ENCODE measurements around the gene PITPNM3. TPM values are rescaled to one million over a fixed set of nuclear protein-coding genes. Genes with fewer than 3 reads are reported as not detected.

PITPNM3 gene
- total RNA-seq, 2 experiments from 2014 or later: 0.53 to 0.63 TPM

DNA sequence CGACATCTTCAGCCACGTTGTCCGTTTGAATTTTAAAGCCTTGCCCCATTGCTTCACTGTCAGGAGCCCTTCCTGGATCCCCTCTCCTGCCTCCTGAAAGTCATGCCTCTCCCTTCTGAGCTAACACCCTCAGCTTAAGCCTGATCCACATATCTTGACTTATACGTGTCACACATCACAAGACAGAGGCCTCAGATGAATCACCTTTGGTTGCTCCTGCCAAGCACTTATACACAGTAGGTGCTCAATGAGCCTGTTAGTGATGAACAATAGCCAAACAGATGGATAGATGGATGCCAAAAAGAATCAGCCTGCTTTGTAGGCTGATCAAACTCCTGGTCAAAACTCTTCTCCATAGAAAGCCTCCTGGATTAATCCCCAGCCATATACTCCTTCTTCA, 31.8 kb downstream of the PITPNM3 start:
- Mint-ChIP-seq H3K4me3 (no peak overlapping the region), H3K27ac (no peak overlapping the region), H3K9me3 (no peaks in the 10 kb centered on the region), H3K36me3 (ENCODE audit: low read depth) (no peaks in the 10 kb centered on the region), H3K4me1 (no peaks in the 10 kb centered on the region), H3K27me3 (peaks cover 2% of the 10 kb centered on the region)
- ChIA-PET CTCF (no interaction called here), POLR2A (no interaction called here)
- DNase-seq: no peak

- POLR2A ChIA-PET: no interaction called here
- no peaks in the 10 kb centered on the region for H3K36me3 Mint-ChIP-seq (ENCODE audit: low read depth)
- CTCF ChIA-PET: no interaction called here
- no peak overlapping the region for H3K4me3 Mint-ChIP-seq
- H3K9me3 Mint-ChIP-seq: no peaks in the 10 kb centered on the region
- H3K27me3 Mint-ChIP-seq: peaks cover 2% of the 10 kb centered on the region
- H3K4me1 Mint-ChIP-seq: no peaks in the 10 kb centered on the region
- H3K27ac Mint-ChIP-seq: no peak overlapping the region
- DNase-seq: no peak
Observed at GRCh38 chr17:6523809-6524355, 32.5 kb downstream of the PITPNM3 start.

DNA sequence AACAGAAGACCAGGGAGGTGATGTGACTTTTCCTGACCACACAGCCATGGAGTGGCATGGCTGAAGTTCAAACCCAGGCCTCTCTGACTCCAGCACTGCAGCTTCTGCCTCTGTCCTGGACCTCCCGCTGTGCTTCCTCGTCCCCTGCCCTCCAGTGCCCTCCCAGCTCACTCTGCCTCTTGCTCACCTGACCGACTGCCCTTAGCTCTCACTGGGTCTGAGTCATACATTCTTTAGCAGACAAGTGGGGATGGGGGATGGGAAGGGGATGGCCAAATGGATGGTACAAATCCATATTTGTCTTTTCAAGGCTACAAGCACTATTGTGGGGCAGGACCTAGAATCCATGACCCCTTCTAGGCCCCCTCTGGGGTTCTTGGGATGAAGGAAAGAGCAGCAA, 33.0 kb downstream of the PITPNM3 start:
- no peak for DNase-seq
- Mint-ChIP-seq H3K36me3 (ENCODE audit: low read depth) (no peaks in the 10 kb centered on the region), H3K27me3 (peaks cover 2% of the 10 kb centered on the region), H3K4me3 (no peak overlapping the region), H3K27ac (no peak overlapping the region), H3K4me1 (no peaks in the 10 kb centered on the region), H3K9me3 (no peaks in the 10 kb centered on the region)
- ChIA-PET POLR2A (no interaction called here), CTCF (no interaction called here)

- no peaks in the 10 kb centered on the region for H3K4me1 Mint-ChIP-seq
- no peak for DNase-seq
- H3K9me3 Mint-ChIP-seq: no peaks in the 10 kb centered on the region
- no peaks in the 10 kb centered on the region for H3K36me3 Mint-ChIP-seq (ENCODE audit: low read depth)
- H3K27me3 Mint-ChIP-seq: peaks cover 2% of the 10 kb centered on the region
- ChIA-PET CTCF (no interaction called here), POLR2A (no interaction called here)
- H3K27ac Mint-ChIP-seq: no peak overlapping the region
- H3K4me3 Mint-ChIP-seq: no peak overlapping the region
Observed at GRCh38 chr17:6521586-6521985, 34.8 kb downstream of the PITPNM3 start.

- no peak overlapping the region for H3K4me3 Mint-ChIP-seq
- no peak for DNase-seq
- CTCF ChIA-PET: no interaction called here
- H3K36me3 Mint-ChIP-seq (ENCODE audit: low read depth): no peaks in the 10 kb centered on the region
- POLR2A ChIA-PET: no interaction called here
- H3K27me3 Mint-ChIP-seq: peaks cover 14% of the 10 kb centered on the region
- H3K4me1 Mint-ChIP-seq: no peaks in the 10 kb centered on the region
- H3K9me3 Mint-ChIP-seq: no peaks in the 10 kb centered on the region
- H3K27ac Mint-ChIP-seq: no peak overlapping the region
Observed at GRCh38 chr17:6517062-6517461, 39.3 kb downstream of the PITPNM3 start.

- Mint-ChIP-seq H3K27ac (no peak overlapping the region), H3K9me3 (no peaks in the 10 kb centered on the region), H3K36me3 (ENCODE audit: low read depth) (no peaks in the 10 kb centered on the region), H3K4me3 (no peak overlapping the region), H3K4me1 (no peaks in the 10 kb centered on the region), H3K27me3 (peaks cover 12% of the 10 kb centered on the region)
- DNase-seq: no peak
- ChIA-PET CTCF (no interaction called here), POLR2A (no interaction called here)
Observed at GRCh38 chr17:6514371-6514770, 42.0 kb downstream of the PITPNM3 start.

GRCh38 chr17:6512552-6512951, 43.8 kb downstream of the PITPNM3 start:
- CTCF ChIA-PET: no interaction called here
- no peaks in the 10 kb centered on the region for H3K9me3 Mint-ChIP-seq
- H3K27me3 Mint-ChIP-seq: peaks cover 12% of the 10 kb centered on the region
- H3K27ac Mint-ChIP-seq: no peak overlapping the region
- H3K4me3 Mint-ChIP-seq: no peak overlapping the region
- H3K36me3 Mint-ChIP-seq (ENCODE audit: low read depth): no peaks in the 10 kb centered on the region
- no peaks in the 10 kb centered on the region for H3K4me1 Mint-ChIP-seq
- DNase-seq: no peak
- POLR2A ChIA-PET: no interaction called here

DNA sequence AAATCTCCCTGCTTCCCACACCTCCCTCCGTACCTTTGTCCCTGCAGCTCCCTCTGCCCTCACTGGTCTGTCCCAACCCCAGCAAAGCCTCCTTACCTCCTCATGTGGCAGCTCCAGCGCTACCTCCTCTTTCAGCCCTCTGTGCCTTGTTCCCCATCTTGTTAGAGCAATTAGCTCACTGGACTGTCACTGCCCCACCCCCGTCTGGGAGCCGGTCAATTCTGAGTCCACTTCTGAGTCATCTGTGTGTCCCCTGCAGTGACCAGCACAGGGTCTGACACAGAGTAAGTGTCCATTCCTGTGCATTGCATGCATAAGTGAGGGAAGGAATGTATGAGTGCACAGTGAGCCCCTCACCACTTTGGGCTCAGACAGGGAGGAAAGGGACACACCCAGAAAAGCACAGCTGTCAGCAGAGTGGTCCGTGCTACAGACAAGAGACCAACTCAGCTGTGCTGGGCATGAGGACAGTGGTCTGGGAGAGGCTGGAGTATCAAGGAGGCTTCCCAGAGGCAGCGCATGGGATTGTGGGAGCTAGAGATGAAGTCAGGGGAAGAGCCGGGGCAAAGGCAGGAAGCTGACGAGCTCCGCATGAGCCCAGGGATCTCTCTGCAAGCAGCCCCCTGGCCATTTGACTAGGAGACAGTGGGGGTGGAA, 45.9 kb downstream of the PITPNM3 start:
- ChIA-PET POLR2A (no interaction called here), CTCF (interaction anchor here (1.0 kb wide), 1 partner anchor 37 kb away, joined by 3 read pairs; no protein-coding TSS in a partner anchor)
- Mint-ChIP-seq H3K4me3 (no peak overlapping the region), H3K9me3 (no peaks in the 10 kb centered on the region), H3K4me1 (no peaks in the 10 kb centered on the region), H3K36me3 (ENCODE audit: low read depth) (no peaks in the 10 kb centered on the region), H3K27ac (no peak overlapping the region), H3K27me3 (peaks cover 10% of the 10 kb centered on the region)
- no peak for DNase-seq

- H3K27ac Mint-ChIP-seq: no peak overlapping the region
- POLR2A ChIA-PET: no interaction called here
- CTCF ChIA-PET: interaction anchor here (1.0 kb wide), 1 partner anchor 37 kb away, joined by 3 read pairs; no protein-coding TSS in a partner anchor
Observed at GRCh38 chr17:6509921-6510320, 46.4 kb downstream of the PITPNM3 start.

GRCh38 chr17:6509031-6509771, 47.2 kb downstream of the PITPNM3 start:
- Mint-ChIP-seq H3K4me1 (no peaks in the 10 kb centered on the region), H3K4me3 (no peak overlapping the region), H3K27me3 (peaks cover 7% of the 10 kb centered on the region), H3K36me3 (ENCODE audit: low read depth) (no peaks in the 10 kb centered on the region), H3K9me3 (no peaks in the 10 kb centered on the region), H3K27ac (no peak overlapping the region)
- CTCF ChIA-PET: no interaction called here
- POLR2A ChIA-PET: no interaction called here
- no peak for DNase-seq

More at GRCh38 chr17:6509921-6510320, 46.4 kb downstream of the PITPNM3 start:
- H3K36me3 Mint-ChIP-seq (ENCODE audit: low read depth): no peaks in the 10 kb centered on the region
- peaks cover 10% of the 10 kb centered on the region for H3K27me3 Mint-ChIP-seq
- no peaks in the 10 kb centered on the region for H3K9me3 Mint-ChIP-seq
- no peak for DNase-seq
- H3K4me3 Mint-ChIP-seq: no peak overlapping the region
- no peaks in the 10 kb centered on the region for H3K4me1 Mint-ChIP-seq

DNA sequence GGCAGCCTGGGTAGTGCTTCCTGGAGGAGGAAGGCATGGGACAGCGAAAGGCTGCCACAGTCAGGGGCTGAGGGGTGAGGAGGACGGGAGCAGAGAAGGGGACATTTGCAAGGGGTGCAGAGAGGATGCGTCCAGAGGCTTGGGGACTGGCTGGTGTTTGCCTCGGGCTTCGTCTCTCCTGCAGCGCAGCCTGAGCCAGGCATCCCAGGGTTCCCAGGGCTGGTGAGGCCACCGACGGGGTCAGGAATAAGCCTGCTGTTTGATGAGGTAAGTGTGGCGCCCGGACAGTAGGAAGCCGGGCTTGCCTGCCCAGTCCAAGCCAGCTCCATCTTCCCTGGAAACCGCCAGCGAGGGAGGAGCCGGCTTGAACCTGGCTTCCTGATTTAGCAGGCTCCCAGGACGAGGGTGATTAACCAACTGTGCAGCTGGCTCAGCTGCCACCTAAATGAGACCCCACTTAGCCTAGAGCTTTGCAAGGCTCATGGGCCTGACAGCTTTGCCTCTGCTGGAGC, 47.8 kb downstream of the PITPNM3 start:
- no peaks in the 10 kb centered on the region for H3K36me3 Mint-ChIP-seq (ENCODE audit: low read depth)
- H3K4me1 Mint-ChIP-seq: no peaks in the 10 kb centered on the region
- POLR2A ChIA-PET: no interaction called here
- no peak overlapping the region for H3K4me3 Mint-ChIP-seq
- CTCF ChIA-PET: no interaction called here
- H3K9me3 Mint-ChIP-seq: no peaks in the 10 kb centered on the region
- no peak overlapping the region for H3K27ac Mint-ChIP-seq
- no peak for DNase-seq
- H3K27me3 Mint-ChIP-seq: peaks cover 5% of the 10 kb centered on the region

DNA sequence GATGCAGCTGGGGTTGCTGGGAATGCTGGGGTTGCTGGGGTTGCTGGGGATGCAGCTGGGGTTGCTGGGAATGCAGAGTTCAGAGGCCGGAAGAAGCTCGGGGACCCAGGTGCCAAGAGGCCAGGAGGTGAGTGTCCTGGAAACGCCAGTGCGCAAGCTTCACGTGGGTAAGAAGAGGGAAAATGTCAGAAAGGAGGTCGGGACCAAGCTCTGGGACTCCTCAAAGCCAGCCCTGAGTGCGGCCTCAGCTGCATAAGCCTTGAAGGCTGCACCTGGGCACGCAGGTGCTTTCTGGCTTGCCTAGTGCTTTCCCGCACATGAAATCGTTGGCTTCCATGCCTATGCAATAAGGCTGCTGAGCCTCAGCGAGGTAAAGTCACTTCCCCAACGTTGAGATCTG, 48.3 kb downstream of the PITPNM3 start:
- H3K9me3 Mint-ChIP-seq: no peaks in the 10 kb centered on the region
- H3K27me3 Mint-ChIP-seq: peaks cover 1% of the 10 kb centered on the region
- no peak overlapping the region for H3K4me3 Mint-ChIP-seq
- POLR2A ChIA-PET: no interaction called here
- H3K27ac Mint-ChIP-seq: no peak overlapping the region
- no peaks in the 10 kb centered on the region for H3K4me1 Mint-ChIP-seq
- no peak for DNase-seq
- CTCF ChIA-PET: no interaction called here
- H3K36me3 Mint-ChIP-seq (ENCODE audit: low read depth): no peaks in the 10 kb centered on the region

DNA sequence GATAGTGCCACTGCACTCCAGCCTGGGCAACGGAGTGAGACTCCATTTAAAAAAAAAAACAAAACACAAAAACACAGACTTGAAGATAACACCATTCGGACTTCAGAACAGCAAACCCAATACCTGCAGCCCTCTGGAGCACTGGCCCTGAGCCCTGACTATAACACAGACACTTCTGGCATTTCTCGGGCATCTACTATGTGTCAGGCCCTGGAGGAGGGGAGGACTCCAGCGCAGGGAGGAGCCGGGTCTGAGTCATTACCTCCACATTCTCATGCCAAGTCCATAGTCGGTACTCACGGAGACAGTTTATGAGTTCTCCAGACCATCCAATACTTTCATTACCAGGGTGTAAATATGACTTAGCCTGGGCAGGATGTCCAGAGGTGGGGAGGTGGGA, 48.8 kb downstream of the PITPNM3 start:
- no peaks in the 10 kb centered on the region for H3K27me3 Mint-ChIP-seq
- DNase-seq: no peak
- no peaks in the 10 kb centered on the region for H3K36me3 Mint-ChIP-seq (ENCODE audit: low read depth)
- no peaks in the 10 kb centered on the region for H3K4me1 Mint-ChIP-seq
- ChIA-PET POLR2A (no interaction called here), CTCF (no interaction called here)
- no peak overlapping the region for H3K27ac Mint-ChIP-seq
- H3K9me3 Mint-ChIP-seq: no peaks in the 10 kb centered on the region
- H3K4me3 Mint-ChIP-seq: no peak overlapping the region
